ENCODE results near the gene SYT9.

SYT9 gene

GRCh38 chr11:7480113-7480512 lies 228.4 kb downstream of the SYT9 start:
- no peak for DNase-seq

GRCh38 chr11:7484131-7484530 lies 232.4 kb downstream of the SYT9 start:
- DNase-seq, result no peak

- no peak for DNase-seq
These were observed 232.9 kb downstream of the SYT9 start for GRCh38 chr11:7484645-7485044.

- DNase-seq, result no peak
These were observed 233.7 kb downstream of the SYT9 start, which contains the start of gene OLFML1 for GRCh38 chr11:7485186-7486097. Gene OLFML1, plus strand, starts transcription at chr11:7485506. Its CDS starts 370 bp downstream, at chr11:7485876.

- DNase-seq, result no peak
These were observed 234.5 kb downstream of the SYT9 start for GRCh38 chr11:7486098-7486780.

- no peak for DNase-seq
These were observed 235.1 kb downstream of the SYT9 start for GRCh38 chr11:7486781-7487140.

- no peak for DNase-seq
These were observed 235.7 kb downstream of the SYT9 start for GRCh38 chr11:7487360-7487759.

GRCh38 chr11:7488681-7489080 lies 237.0 kb downstream of the SYT9 start:
- no peak for DNase-seq

GRCh38 chr11:7489376-7489775 lies 237.7 kb downstream of the SYT9 start:
- no peak for DNase-seq

- DNase-seq, result no peak
These were observed 238.3 kb downstream of the SYT9 start for GRCh38 chr11:7490054-7490453.

- no peak for DNase-seq
These were observed 238.8 kb downstream of the SYT9 start for GRCh38 chr11:7490535-7490934.

GRCh38 chr11:7492253-7492652 lies 240.5 kb downstream of the SYT9 start:
- DNase-seq, result no peak

- DNase-seq, result no peak
These were observed 242.0 kb downstream of the SYT9 start for GRCh38 chr11:7493670-7494069.

GRCh38 chr11:7494086-7494745 lies 242.5 kb downstream of the SYT9 start:
- no peak for DNase-seq

GRCh38 chr11:7495882-7496551 lies 244.3 kb downstream of the SYT9 start:
- DNase-seq, result peak in 1 of 2 donors; percentile 58

GRCh38 chr11:7498193-7498592 lies 246.5 kb downstream of the SYT9 start:
- DNase-seq, result no peak

GRCh38 chr11:7499081-7499480 lies 247.4 kb downstream of the SYT9 start:
- no peak for DNase-seq

- DNase-seq, result no peak
These were observed 248.5 kb downstream of the SYT9 start for GRCh38 chr11:7500251-7500650.

- DNase-seq, result no peak
These were observed 249.5 kb downstream of the SYT9 start for GRCh38 chr11:7501251-7501650.

GRCh38 chr11:7501894-7502293 lies 250.2 kb downstream of the SYT9 start:
- DNase-seq, result no peak

- no peak for DNase-seq
These were observed 254.5 kb downstream of the SYT9 start for GRCh38 chr11:7506243-7506642.

- DNase-seq, result no peak
These were observed 256.4 kb downstream of the SYT9 start for GRCh38 chr11:7508087-7508486.

- no peak for DNase-seq
These were observed 258.3 kb downstream of the SYT9 start for GRCh38 chr11:7509966-7510365.
